HG02678 (cell line): Measurements from ENCODE around the gene AP3D1.
"Not testable (repeated sequence)": the region's sequence is repeated elsewhere in the genome, so short reads cannot be mapped to it uniquely, and the experiment has no call there.

Experiments
- ATAC-seq: cut with Tn5 transposase; IDR thresholded peaks from one replicate; pipeline ENCODE4 v1.9.1; 2021; ENCODE audit warnings: mild to moderate bottlenecking, moderate library complexity; ENCODE audit not compliant: unreplicated experiment

Gene AP3D1

DNA sequence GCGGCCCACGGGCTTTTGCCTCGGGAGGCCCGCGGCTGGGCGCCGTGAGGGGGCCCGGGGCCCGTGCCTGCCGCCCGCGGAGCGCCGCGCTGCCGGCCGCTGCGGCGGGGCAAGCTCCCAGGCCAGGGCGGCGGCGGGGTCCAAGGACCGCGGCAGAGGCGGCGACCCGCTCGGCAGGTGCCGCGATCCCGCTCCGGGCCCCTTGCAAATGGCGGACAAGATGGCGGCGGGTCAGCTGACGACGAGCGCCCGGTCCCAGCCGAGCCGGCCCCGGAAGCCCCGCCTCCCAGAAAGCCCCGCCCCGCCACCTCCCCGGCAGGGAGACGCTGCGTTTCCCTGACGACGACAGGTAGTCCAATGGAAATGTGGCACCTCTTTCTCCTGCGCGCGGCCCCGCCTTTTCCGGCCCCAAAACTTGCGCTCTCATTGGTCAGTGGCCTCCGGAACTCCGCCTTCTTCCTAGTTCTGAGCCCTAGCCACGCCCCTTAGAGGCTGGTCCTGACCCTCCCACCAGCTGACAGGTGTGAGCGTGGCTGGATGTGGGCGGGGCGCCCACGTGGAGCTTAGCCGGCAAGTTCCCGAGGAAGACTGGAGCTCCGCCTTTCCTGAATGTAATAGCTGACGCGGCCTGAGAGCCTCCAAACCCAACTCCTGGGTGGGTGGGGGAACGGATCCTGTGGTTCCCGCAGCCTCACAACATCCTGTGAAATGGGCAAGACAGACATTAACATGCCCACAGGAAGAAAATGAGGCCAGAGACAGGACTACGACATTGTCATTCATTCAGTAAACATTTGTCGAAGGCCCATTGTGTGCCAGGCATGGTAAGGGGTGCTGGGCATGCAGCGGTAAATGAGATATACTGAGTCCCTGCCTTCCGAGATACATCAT is at the start of gene AP3D1:
Gene AP3D1 (minus strand): TSS at position 228 of the 891 bp plus-strand sequence. CDS start 232 bp downstream, outside the sequence.
- peak; percentile 88 for ATAC-seq

DNA sequence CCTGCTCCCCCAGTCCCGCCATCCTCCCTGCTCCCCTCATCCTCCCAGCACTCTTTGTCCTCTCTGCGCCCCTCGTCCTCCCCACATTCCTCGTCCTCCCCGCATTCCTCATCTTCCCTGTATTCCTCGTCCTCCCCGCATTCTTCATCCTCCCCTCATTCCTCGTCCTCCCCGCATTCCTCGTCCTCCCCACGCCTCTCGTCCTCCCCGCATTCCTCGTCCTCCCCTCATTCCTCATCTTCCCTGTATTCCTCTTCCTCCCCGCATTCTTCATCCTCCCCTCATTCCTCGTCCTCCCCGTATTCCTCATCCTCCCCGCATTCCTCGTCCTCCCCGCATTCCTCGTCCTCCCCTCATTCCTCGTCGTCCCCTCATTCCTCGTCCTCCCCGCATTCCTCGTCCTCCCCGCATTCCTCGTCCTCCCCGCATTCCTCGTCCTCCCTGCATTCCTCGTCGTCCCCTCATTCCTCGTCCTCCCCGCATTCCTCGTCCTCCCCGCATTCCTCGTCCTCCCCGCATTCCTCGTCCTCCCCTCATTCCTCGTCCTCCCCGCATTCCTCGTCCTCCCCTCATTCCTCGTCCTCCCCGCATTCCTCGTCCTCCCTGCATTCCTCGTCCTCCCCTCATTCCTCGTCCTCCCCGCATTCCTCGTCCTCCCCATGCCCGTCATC is 49.4 kb upstream of the AP3D1 start:
- ATAC-seq = not testable (repeated sequence)

DNA sequence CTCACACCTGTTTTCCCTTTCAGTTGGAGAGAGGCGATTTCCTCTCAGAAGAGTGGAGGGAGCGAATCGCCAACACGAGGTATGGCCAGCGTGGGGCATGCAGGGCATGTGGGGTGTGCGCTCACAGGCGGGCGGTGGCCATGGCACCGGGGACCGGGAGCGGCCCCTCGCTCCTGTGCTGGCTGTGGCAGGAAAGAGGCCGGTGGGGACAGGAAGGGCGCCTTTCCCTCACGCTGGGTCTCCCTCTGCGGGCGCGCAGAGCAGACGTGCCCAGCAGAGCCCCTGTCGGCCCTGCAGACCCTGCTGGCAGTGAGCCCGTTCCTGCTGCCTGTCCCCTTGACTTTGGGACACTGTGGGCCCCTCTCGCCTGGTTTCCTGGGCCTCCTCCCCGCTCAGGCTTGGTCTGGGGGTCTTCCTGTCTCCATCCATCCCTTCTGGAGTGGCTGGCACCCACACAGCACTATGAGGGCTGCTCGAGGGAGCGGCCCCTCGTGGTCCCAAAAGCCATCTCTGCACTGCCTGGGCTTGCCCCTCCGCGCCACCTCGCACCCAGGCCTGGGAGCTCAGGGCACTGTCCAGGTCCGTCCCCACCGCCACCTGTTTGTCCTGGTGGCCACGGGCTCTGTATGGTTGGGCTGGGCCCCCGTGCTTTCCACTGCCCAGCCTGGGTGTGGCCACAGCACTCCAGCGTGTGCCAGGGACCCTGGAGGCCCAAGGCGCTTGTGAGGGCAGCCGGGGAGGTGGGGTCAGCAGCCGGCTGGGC is 48.7 kb upstream of the AP3D1 start:
- ATAC-seq = no peak

DNA sequence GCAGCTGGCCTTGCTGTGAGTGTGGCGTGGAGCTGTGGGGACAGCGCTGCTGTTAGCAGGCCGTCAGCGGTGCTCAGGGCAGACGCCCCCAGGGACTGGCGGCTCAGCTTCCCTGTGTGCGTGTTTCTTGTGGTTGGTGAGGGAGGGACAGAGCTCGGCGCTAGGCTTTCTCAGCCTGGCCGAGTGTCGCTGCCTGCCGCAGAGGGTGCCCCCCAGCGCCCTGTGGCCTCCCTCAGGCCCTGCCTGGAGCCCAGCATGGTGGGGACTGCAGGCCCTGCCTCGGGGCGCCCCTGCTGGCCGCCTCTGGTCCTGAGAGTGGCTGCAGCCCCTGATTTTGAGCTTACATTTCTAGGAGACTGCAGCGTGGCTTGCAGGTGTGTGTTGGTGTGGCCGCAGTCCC is 47.8 kb upstream of the AP3D1 start:
- ATAC-seq = no peak

DNA sequence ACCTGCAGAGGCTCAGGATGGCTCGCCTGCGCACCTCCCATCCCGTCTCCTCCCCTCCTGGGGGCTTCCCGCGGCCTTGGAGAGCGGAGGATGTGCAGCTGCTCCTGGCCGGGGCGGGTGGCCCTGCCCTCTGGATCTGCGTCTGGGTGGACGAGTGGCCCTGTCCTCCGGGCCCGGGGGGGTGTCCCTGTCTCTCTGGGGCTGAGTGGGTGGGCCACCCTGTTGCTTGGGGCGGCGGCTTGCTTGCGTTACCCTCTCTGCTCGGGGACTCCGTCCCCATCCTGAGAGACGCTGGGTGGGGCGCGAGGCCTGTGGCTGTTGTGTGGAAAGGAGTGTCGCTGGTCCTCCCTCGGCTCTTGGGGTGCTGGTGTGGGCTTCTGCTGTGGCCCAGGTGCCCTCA is 47.0 kb upstream of the AP3D1 start:
- ATAC-seq = no peak

DNA sequence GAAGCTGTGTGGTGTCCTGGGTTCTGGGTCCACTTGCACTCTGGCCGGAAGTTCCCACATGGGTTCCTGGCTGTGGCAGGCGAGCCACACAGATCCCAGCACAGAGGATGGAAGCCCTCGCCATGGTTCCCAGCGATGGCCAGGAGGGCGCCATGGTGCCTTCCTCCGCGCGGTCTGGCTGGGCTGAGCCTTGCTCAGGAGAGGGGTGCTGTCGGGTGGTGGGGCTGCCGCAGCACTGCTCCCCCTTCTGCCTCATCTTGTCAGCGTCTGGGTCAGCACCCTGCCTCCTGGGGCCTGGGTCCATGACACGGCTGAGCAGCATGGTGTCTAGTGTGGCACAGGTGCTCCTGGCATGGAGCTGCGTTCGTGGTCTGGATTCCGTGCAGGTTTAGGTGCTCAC is 45.9 kb upstream of the AP3D1 start:
- no peak for ATAC-seq

DNA sequence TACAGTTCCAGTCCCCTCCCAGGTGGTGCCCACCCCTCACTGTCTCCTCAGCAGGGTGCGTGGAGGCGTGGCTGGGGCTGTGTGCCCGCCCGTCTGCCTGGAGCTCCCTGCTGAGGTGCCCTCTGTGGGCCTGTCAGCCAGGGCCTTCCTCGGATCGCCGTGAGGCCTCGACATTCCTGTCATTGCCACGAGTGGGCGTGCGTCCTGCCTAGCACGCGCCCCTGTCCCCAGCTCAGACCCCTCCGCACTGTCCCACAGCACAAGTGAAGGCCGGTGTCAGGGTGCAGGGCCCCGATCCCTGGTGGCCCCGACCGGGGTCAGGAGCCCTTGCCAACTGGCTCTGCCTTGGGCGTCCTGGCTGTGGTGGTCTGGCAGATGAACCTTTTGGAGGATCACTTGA is 44.5 kb upstream of the AP3D1 start:
- no peak for ATAC-seq

DNA sequence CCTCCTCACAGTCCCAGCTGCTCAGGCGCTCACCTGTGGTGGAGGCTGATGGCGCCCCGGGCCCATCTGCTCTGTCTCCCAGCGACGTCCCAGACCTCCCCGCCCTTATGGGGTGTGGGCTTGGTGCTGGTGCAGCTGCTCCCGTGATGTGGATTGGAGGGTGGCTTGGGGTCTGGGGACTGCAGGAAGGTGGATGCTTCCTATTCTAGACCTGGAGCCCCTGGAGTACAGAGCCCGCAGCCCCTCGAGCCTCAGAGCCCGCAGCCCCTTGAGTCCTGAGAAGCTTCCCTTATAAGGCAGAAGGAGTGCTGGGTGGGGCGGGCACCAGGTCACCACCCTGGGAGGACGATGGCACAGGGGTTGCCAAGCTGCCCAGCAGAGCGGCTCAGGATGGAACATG is 44.0 kb upstream of the AP3D1 start:
- no peak for ATAC-seq

DNA sequence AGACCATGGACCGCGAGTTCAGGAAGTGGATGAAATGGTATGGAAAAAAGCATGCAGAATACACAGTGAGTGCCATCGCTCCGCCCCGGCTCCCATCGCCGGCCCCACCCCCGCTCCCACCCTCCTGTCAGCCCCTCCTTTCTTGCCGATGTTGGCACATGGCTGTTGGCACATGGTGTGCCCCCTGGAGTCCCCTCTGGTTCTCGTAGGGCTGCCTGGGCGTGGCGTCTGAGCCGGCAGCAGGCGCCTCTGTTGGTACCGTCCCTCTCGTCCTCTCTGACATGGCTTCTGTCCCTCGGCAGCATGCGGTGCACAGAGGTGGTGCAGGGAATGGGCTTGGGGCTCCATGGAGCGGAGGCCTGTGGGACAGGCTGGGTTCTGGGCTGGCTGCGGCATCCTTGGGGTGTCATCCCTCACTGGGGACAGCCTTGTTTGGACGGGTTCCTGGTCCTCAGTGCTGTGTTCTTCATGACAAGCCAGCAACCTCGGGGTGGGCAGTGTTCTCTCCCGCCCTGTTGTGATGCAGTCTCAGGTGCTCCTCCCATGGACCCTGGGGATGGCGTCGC is 43.2 kb upstream of the AP3D1 start:
- ATAC-seq = no peak

DNA sequence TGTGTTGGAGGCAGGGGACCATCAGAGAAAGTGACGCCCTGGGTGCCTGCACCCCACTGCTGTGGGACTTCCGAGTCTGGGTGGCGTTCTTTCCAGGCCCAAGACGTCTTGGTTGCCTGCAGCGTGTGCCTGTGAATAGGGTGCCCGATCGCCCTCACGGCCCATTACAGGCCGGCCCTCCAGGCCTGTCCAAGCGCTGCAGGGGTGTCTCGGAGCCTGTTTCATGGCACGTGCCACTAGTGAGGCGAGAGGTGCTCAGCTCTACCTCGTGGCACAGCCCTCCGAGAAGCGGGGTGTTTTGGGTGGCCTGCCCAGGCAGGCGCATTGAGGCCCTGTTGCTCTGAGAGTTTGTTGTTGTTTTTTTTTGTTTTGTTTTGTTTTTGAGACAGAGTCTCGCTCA is 42.4 kb upstream of the AP3D1 start:
- no peak for ATAC-seq

DNA sequence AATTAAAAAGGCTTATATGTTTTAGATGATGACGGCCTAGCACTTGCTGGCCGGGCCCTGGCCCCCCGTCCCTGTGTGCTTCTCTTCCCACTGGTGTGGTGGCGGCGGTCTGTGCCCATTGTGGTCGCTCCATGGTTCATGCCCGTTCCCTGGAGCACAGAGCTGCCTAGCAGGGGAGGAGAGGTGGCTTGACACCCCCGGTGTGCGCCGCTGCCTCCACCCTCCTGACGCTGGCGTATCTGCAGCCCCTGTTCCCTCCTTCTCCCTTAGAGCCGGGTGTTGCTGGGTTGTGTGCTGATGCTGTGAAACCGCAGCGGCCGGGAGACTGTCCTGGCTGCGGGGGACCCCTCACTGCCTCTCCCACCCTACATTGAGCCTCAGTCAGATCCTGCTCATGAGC is 41.5 kb upstream of the AP3D1 start:
- ATAC-seq = no peak

DNA sequence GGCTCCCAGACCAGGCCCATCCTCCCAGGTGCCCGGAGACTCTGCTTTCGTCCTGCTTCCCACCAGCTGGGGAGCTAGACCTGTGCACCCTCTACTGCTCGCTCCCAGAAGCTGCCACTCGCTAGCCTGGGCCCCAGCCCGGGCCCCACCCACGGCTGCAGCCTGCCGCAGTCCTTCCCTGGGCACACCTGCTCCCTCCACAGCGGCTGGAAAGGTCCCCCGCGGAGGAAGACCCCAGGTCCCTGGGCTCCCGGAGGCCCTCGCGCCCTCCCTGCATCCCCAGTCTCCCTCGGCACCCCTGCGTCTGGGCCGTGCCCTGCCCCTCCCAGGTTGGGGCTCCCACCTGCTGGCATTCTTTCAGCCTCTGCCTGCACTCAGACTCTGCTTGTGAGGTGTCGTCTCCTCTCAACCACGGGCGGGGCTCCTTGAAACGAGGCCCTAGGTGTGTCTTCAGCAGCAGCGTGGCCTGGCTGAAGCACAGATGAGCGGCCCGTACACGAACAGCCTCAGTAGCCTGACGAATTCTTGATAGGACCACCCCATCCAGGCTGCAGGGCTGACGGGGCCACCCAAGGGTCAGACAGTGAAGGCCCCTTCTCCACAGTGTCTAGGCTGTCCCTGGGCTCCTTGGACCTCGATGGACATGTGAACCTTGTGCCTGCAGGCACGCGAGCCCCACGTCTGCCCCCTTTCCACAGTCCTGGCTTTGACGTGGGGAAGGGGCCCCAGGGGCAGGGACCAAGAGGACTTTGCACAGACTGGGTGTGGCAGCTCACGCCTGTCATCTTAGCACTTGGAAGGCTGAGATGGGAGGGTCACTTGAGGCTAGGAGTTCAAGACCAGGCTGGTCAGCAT is 40.3 kb upstream of the AP3D1 start:
- ATAC-seq = no peak

DNA sequence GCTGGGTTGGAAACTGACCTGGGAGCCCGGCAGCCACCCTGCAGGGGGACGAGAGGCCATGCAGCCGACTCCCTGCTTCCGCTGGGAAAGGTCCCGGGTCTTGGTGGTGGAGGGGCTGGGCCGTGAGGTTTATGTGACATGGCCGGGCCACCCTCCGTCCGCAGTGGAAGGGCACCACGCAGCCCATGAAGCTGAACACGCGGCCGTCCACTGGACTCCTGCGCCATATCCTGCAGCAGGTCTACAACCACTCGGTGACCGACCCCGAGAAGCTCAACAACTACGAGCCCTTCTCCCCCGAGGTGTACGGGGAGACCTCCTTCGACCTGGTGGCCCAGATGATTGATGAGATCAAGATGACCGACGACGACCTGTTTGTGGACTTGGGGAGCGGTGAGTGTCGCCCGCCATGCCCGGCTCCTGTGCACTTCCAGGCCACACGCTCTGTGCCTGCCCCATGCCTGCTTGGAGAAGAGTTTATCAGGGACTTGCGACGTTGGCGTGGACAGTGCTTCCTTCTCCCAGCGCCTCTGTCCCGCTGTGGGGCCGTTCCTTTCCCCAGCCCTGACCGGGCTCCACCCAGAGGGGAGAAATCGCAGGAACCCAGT is 39.6 kb upstream of the AP3D1 start:
- ATAC-seq = no peak

DNA sequence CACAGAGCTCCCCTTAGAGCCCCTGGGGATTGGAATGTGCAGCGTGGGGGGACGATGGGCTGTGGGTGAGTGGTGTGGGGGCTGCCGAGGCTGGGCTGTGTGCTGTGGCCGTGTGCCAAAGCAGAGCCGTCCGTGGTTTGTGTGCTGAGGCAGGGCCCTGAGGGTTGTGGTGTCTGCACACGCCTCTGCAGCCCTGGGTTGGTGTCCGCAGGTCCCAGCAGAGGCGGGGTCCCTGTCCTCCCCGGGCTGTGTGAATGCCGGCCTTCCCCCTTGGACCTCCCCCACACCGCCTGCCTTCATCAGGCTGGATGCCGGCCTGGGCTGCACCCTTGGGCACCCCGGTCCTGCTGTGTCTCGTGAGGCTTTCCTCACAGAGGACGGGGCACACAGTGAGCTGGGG is 38.5 kb upstream of the AP3D1 start:
- no peak for ATAC-seq

DNA sequence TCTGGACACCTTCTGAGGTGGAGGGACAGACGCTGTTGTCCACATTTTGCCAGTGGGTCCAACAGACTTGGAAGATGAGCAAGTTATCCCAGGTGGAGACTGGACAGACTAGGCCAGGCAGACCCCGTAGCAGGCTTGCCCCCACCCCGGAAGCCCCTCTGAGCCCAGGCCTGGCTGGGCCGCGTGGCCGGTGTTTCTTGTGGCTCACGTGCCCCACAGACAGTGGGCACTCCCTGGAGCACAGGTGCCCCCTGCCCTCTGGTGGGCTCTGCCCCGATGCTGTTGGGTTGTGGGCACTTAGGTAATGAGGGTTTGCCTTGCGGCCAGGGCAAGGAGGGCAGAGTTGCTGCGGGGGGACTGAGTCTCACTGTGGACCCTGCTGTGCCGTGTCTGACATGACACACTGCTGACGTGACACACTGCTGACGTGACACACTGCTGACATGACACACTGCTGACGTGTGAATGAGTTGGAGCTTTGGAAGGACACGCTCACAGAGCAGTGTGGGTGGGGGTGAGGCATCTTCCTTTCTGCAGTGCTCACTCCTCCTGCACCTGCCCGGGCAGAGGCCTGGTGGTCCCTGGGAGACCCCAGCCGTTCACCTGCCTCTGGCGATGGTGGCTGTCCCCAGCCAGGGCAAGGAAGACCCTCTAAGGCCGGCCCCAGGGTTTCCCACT is 37.5 kb upstream of the AP3D1 start:
- no peak for ATAC-seq

DNA sequence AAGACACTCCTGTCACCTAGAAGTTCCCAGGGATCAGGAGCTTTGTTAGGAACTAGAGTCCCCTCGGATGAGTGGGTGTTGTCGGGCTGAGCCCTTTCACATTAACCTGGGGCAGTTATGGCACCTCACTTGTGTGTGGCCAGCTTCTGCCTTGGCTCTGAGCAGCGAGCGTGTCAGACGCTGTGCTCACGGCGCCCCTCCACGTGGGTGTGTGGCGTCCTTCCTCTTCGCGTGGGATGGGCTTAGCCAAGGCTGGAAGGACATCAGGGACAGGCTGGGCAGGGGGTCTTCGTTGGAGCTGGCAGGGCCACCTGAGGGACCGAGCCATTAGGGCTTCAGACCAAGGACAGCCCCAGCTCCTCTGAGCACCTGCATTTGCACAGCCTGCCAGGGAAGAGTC is 35.8 kb upstream of the AP3D1 start:
- no peak for ATAC-seq

DNA sequence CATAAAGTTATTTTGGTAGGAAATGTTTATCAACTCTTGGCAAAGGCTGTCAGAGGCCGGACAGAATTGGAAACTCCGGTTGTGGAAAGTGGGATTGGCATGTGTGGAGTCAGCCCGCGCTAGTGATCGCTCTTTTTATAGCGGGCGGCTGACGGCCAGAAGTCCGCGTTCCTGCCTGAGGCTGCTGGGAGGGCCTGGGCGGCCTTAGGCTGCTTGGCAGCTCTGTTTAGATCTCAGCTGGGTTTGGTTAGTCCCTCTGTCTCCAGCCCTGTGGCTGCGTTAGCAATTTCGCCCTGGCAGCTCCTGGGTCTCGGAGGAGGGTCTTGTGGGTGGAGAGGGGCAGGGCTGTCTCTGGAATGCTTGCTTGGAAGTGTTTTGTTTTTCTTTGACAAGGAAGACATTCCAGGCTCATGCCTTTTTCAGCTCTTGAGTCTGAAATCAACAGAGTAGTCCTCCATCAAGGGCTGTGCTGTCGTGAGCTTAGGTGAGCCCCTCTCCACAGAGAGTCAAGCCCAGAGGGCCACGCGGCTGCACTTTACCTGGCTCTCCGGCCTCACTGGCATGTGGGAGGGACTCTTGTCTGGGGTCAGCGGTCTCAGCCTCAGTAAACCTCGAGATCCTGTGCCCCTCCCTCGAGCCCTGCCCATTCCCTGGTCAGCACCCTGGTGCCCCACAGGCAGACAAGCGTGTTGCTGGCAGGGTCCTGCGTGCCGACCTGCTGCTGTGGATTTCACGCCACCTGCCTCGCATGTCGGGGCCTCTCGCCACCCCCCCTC is 34.9 kb upstream of the AP3D1 start:
- ATAC-seq = no peak

DNA sequence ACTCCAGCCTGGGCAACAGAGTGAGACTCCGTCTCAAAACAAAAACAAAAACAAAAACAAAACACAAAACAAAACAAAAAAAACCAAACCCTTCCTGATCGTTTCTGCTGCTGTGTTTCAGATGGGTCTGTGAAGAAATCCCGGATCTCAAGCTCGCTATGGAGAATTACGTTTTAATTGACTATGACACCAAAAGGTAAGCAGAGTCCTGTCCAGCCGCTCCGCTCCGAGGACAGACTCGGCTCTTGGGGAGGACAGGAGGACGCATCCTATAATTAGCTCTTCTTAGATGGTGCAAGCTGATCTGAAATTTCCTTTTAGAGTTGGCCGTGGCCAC is 34.3 kb upstream of the AP3D1 start:
- ATAC-seq = no peak
